ENCODE results near the gene MANF.
"Not testable (repeated sequence)": the region's sequence is repeated elsewhere in the genome, so short reads cannot be mapped to it uniquely, and the experiment has no call there.

MANF gene

GRCh38 chr3:51373658-51374421, 11.3 kb upstream of the MANF start:
- DNase-seq: no peak

- DNase-seq: no peak
Observed at GRCh38 chr3:51374456-51374855, 10.6 kb upstream of the MANF start.

- no peak for DNase-seq
Observed at GRCh38 chr3:51375136-51375535, 10.0 kb upstream of the MANF start.

- no peak for DNase-seq
Observed at GRCh38 chr3:51375571-51375970, 9.5 kb upstream of the MANF start.

- DNase-seq: no peak
Observed at GRCh38 chr3:51378065-51378464, 7.0 kb upstream of the MANF start.

- no peak for DNase-seq
Observed at GRCh38 chr3:51378726-51379125, 6.4 kb upstream of the MANF start.

- DNase-seq: no peak
Observed at GRCh38 chr3:51379301-51379700, 5.8 kb upstream of the MANF start.

GRCh38 chr3:51379746-51380455, 5.2 kb upstream of the MANF start:
- no peak for DNase-seq

GRCh38 chr3:51380601-51381332, 4.3 kb upstream of the MANF start:
- DNase-seq: no peak

- DNase-seq: no peak
Observed at GRCh38 chr3:51381333-51381705, 3.8 kb upstream of the MANF start.

GRCh38 chr3:51382076-51382745, 2.9 kb upstream of the MANF start:
- DNase-seq: no peak

- DNase-seq: no peak
Observed at GRCh38 chr3:51382947-51383578, 2.0 kb upstream of the MANF start.

- no peak for DNase-seq
Observed at GRCh38 chr3:51384055-51384725, 901 bp upstream of the MANF start.

- no peak for DNase-seq
Observed at GRCh38 chr3:51385621-51386091, 565 bp downstream of the MANF start.

GRCh38 chr3:51386159-51386851, 1.2 kb downstream of the MANF start:
- DNase-seq: no peak

GRCh38 chr3:51386852-51387229, 1.8 kb downstream of the MANF start:
- no peak for DNase-seq

- DNase-seq: not testable (repeated sequence)
Observed at GRCh38 chr3:51387281-51387680, 2.2 kb downstream of the MANF start.

GRCh38 chr3:51388286-51389029, 3.4 kb downstream of the MANF start:
- DNase-seq: no peak

GRCh38 chr3:51389423-51390183, 4.5 kb downstream of the MANF start:
- DNase-seq: no peak

Measured in NCI-H1436 (cell line).